IMR-90 (cell line): Measurements from ENCODE around the gene SELENOO. TPM values are rescaled to one million over a fixed set of nuclear protein-coding genes. Genes with fewer than 3 reads are reported as not detected.

ENCODE experiments used
- polyA plus RNA-seq, 3 experiments: library from polyadenylated mRNA; depleted of rRNA; stranded (reverse); fragments of >200 nt; gene quantifications; 2 replicates each; pipeline ENCODE4 v1.2.3, GENCODE V29; 2012; ENCODE audit warnings: low replicate concordance in 1 of 3
- total RNA-seq: library from RNA; depleted of rRNA; stranded (reverse); fragments of >200 nt; gene quantifications from 2 replicates; pipeline ENCODE4 v1.2.3, GENCODE V29; 2012; rRNA removed

Gene SELENOO
- total and polyA plus RNA-seq, 2 of the 4 experiments (the other 2 are of a cell fraction): 10.4 to 21.4 TPM

Other genes with a start within 250 kb of the SELENOO start
- gene PIM3, start 240.2 kb upstream of the SELENOO start, total RNA-seq: 8.6 and 10.3 TPM in 2 replicates
- gene PIM3, start 240.2 kb upstream of the SELENOO start, polyA plus RNA-seq (2012; rRNA removed): 24.7 and 28.6 TPM in 2 replicates
- gene IL17REL, start 188.2 kb upstream of the SELENOO start, total RNA-seq: not detected in 2 replicates
- not detected in 2 replicates for gene IL17REL, start 188.2 kb upstream of the SELENOO start, polyA plus RNA-seq (2012; rRNA removed)
- gene TTLL8, start 142.7 kb upstream of the SELENOO start, total RNA-seq: not detected in 2 replicates
- not detected in 2 replicates for gene TTLL8, start 142.7 kb upstream of the SELENOO start, polyA plus RNA-seq (2012; rRNA removed)
- gene MLC1, start 115.6 kb upstream of the SELENOO start, total RNA-seq: not detected in 2 replicates
- gene MLC1, start 115.6 kb upstream of the SELENOO start, polyA plus RNA-seq (2012; rRNA removed): 0.07 and 0.10 TPM in 2 replicates
- gene MOV10L1, start 111.0 kb upstream of the SELENOO start, total RNA-seq: 0.72 and 0.83 TPM in 2 replicates
- 0.83 and 1.4 TPM in 2 replicates for gene MOV10L1, start 111.0 kb upstream of the SELENOO start, polyA plus RNA-seq (2012; rRNA removed)
- gene PANX2, start 30.3 kb upstream of the SELENOO start, total RNA-seq: under 0.01 and 0.18 TPM in 2 replicates
- 1.3 and 1.7 TPM in 2 replicates for gene PANX2, start 30.3 kb upstream of the SELENOO start, polyA plus RNA-seq (2012; rRNA removed)
- 13.4 and 13.9 TPM in 2 replicates for gene TRABD, start 15.1 kb upstream of the SELENOO start, total RNA-seq
- gene TRABD, start 15.1 kb upstream of the SELENOO start, polyA plus RNA-seq (2012; rRNA removed): 42.7 and 45.3 TPM in 2 replicates
- 10.0 and 10.8 TPM in 2 replicates for gene TUBGCP6, start 44.0 kb downstream of the SELENOO start, total RNA-seq
- gene TUBGCP6, start 44.0 kb downstream of the SELENOO start, polyA plus RNA-seq (2012; rRNA removed): 28.6 and 30.9 TPM in 2 replicates
- gene HDAC10, start 50.3 kb downstream of the SELENOO start, total RNA-seq: 3.6 and 3.9 TPM in 2 replicates
- gene HDAC10, start 50.3 kb downstream of the SELENOO start, polyA plus RNA-seq (2012; rRNA removed): 35.2 and 35.7 TPM in 2 replicates
- gene MAPK12, start 60.7 kb downstream of the SELENOO start, total RNA-seq: 35.6 and 41.0 TPM in 2 replicates
- gene MAPK12, start 60.7 kb downstream of the SELENOO start, polyA plus RNA-seq (2012; rRNA removed): 56.3 and 59.9 TPM in 2 replicates
- 7.5 and 8.1 TPM in 2 replicates for gene MAPK11, start 69.4 kb downstream of the SELENOO start, total RNA-seq
- gene MAPK11, start 69.4 kb downstream of the SELENOO start, polyA plus RNA-seq (2012; rRNA removed): 14.4 and 16.6 TPM in 2 replicates
- 73.1 and 84.7 TPM in 2 replicates for gene PLXNB2, start 106.6 kb downstream of the SELENOO start, total RNA-seq
- gene PLXNB2, start 106.6 kb downstream of the SELENOO start, polyA plus RNA-seq (2012; rRNA removed): 202 and 220 TPM in 2 replicates
- gene DENND6B, start 126.0 kb downstream of the SELENOO start, total RNA-seq: 0.36 and 0.56 TPM in 2 replicates
- gene DENND6B, start 126.0 kb downstream of the SELENOO start, polyA plus RNA-seq (2012; rRNA removed): 4.9 and 5.3 TPM in 2 replicates
- 49.4 and 51.6 TPM in 2 replicates for gene PPP6R2, start 142.3 kb downstream of the SELENOO start, total RNA-seq
- 46.9 and 49.2 TPM in 2 replicates for gene PPP6R2, start 142.3 kb downstream of the SELENOO start, polyA plus RNA-seq (2012; rRNA removed)